Endothelial cell of umbilical vein (primary cell): ENCODE results near the gene HECW1. TPM values are rescaled to one million over a fixed set of nuclear protein-coding genes. Genes with fewer than 3 reads are reported as not detected.

Source experiments
- BruUV-seq: library from RNA; stranded (reverse); fragments of 400-500 nt; replicated peaks from 2 replicates; lab custom pipeline; 2021; lab: Mats Ljungman, UMichigan
- CTCF ChIA-PET: fragments of 300-600, 350-600 bp; sonication (Branson Sonifier 250); formaldehyde crosslinking; loops from one replicate; lab custom pipeline; 2021; ENCODE audit warnings: antibody characterized with exemption, inconsistent platforms; lab: Charles Lee
- POLR2A ChIA-PET: fragments of 300-600, 350-600 bp; sonication (Branson Sonifier 250); formaldehyde crosslinking; loops from one replicate; lab custom pipeline; 2021; ENCODE audit warnings: antibody characterized with exemption, inconsistent platforms; lab: Charles Lee
- DNase-seq: peaks from one replicate; pipeline ENCODE4 v3.0.0-alpha.2; 2011; ENCODE audit warnings: low read depth, low spot score
- FAIRE-seq: peaks from 2 replicates; lab custom pipeline; 2011; peaks lifted over from hg19 to GRCh38; lab: Jason Lieb, UNC
- H2AFZ ChIP-seq: 2 replicates; pipeline ENCODE4 v1.6.0; 2012; ENCODE audit warnings: low read depth, low read length, control low read depth, inconsistent platforms
- H3K27ac ChIP-seq: 2 replicates; pipeline ENCODE4 v1.5.1; 2011; ENCODE audit warnings: low read depth, mild to moderate bottlenecking, control low read depth, low read length, moderate library complexity; ENCODE audit not compliant: insufficient read depth
- H3K27me3 ChIP-seq, 2 experiments: 2 replicates each; pipeline versions ENCODE4 v1.6.0 to v1.6.1; 2011; ENCODE audit warnings: low read length in 2 of 2, mixed read lengths in 1 of 2; ENCODE audit not compliant: control insufficient read depth in 2 of 2, insufficient read depth in 2 of 2
- H3K36me3 ChIP-seq, 2 experiments: 2 replicates in 1 of 2; 3 replicates in 1 of 2; pipeline ENCODE4 v1.5.1; 2011; ENCODE audit warnings: low read length in 2 of 2, mild to moderate bottlenecking in 1 of 2, moderate library complexity in 1 of 2; ENCODE audit not compliant: control insufficient read depth in 2 of 2, insufficient read depth in 2 of 2; ENCODE audit errors: extremely low read depth in 1 of 2
- H3K4me1 ChIP-seq: 3 replicates; pipeline ENCODE4 v1.5.1; 2011; ENCODE audit warnings: mild to moderate bottlenecking, low read length; ENCODE audit not compliant: control insufficient read depth, insufficient read depth; ENCODE audit errors: extremely low read depth
- H3K4me2 ChIP-seq: 2 replicates; pipeline ENCODE4 v1.6.1; 2011; ENCODE audit warnings: low read length, control low read depth, mixed read lengths; ENCODE audit not compliant: insufficient read depth
- H3K4me3 ChIP-seq, 3 experiments: fragments of 200-600 bp in 1 of 3; sonication (generic), shearing (Covaris generic) in 1 of 3; replicated peaks in 1 of 3; 2 replicates each; pipeline ENCODE4 v1.5.1; 2011 to 2016; ENCODE audit warnings: control low read depth in 3 of 3, low read length in 3 of 3, mild to moderate bottlenecking in 2 of 3, inconsistent platforms in 1 of 3, low read depth in 1 of 3, moderate library complexity in 1 of 3; ENCODE audit not compliant: insufficient read depth in 1 of 3
- H3K79me2 ChIP-seq: 2 replicates; pipeline ENCODE4 v1.6.0; 2012; ENCODE audit warnings: low read length, inconsistent platforms; ENCODE audit not compliant: control insufficient read depth, insufficient read depth
- H3K9ac ChIP-seq: replicated peaks from 2 replicates; pipeline ENCODE3; 2011; ENCODE audit warnings: low read length, control low read depth; ENCODE audit not compliant: insufficient read depth; ENCODE audit errors: extremely low read depth
- H3K9me1 ChIP-seq: replicated peaks from 3 replicates; pipeline ENCODE4 v1.6.0; 2011; ENCODE audit warnings: mild to moderate bottlenecking, low read length; ENCODE audit not compliant: control insufficient read depth, insufficient read depth; ENCODE audit errors: extremely low read depth
- H3K9me3 ChIP-seq: replicated peaks from 2 replicates; pipeline ENCODE4 v1.5.1; 2012; ENCODE audit warnings: low read length, inconsistent platforms; ENCODE audit not compliant: control insufficient read depth, insufficient read depth
- H4K20me1 ChIP-seq: replicated peaks from 2 replicates; pipeline ENCODE3; 2011; ENCODE audit warnings: mild to moderate bottlenecking, low read length; ENCODE audit not compliant: control insufficient read depth, insufficient read depth; ENCODE audit errors: extremely low read depth
- CTCF ChIP-seq, 2 donors: IDR thresholded peaks; 1 replicate in 1 of 2; 2 replicates in 1 of 2; pipeline ENCODE4 v1.5.1; 2011; ENCODE audit warnings: low read length in 2 of 2, mild to moderate bottlenecking in 2 of 2, moderate library complexity in 2 of 2, control low read depth in 1 of 2, inconsistent platforms in 1 of 2, low read depth in 1 of 2; ENCODE audit not compliant: insufficient read depth in 1 of 2; ENCODE audit errors: extremely low read depth in 1 of 2
- EZH2 ChIP-seq: IDR thresholded peaks from 2 replicates; pipeline ENCODE4 v1.6.1; 2012; ENCODE audit warnings: borderline replicate concordance, low read depth, mild to moderate bottlenecking, moderate library complexity, low read length, inconsistent platforms; ENCODE audit not compliant: severe bottlenecking
- FOS ChIP-seq: IDR thresholded peaks from 2 replicates; pipeline ENCODE4 v1.6.1; 2011; ENCODE audit warnings: mild to moderate bottlenecking, low read length, moderate library complexity, borderline replicate concordance; ENCODE audit not compliant: insufficient read depth
- GATA2 ChIP-seq: IDR thresholded peaks from 2 replicates; pipeline ENCODE4 v1.7.0; 2011; ENCODE audit warnings: low read depth, mild to moderate bottlenecking, moderate library complexity, mixed read lengths, low read length; ENCODE audit not compliant: insufficient read length, insufficient read depth
- JUN ChIP-seq: IDR thresholded peaks from 2 replicates; pipeline ENCODE4 v1.6.1; 2011; ENCODE audit warnings: borderline replicate concordance, low read depth; ENCODE audit not compliant: insufficient read length, insufficient read depth
- MYC ChIP-seq: IDR thresholded peaks from one replicate; pipeline ENCODE4 v1.6.1; 2011; ENCODE audit warnings: mild to moderate bottlenecking, low read depth, low read length
- POLR2A ChIP-seq: IDR thresholded peaks from 2 replicates; pipeline ENCODE4 v1.6.1; 2012; ENCODE audit warnings: low read depth, mild to moderate bottlenecking, control low read depth, low read length
- POLR2AphosphoS5 ChIP-seq: IDR thresholded peaks from 2 replicates; pipeline ENCODE4 v1.6.1; 2012; ENCODE audit warnings: low read depth, mild to moderate bottlenecking, control low read depth, low read length, moderate library complexity; ENCODE audit not compliant: insufficient read depth
- dilution Hi-C: fragments of 300-500 bp; cut with MboI; formaldehyde crosslinking; loops from one replicate; pipeline ENCODE4 v1.15.0; 2019; ENCODE audit warnings: low sequenced_read_pairs; ENCODE audit not compliant: extremely low pct_ligation_motif_present
- intact Hi-C: fragments of 100-400 bp; cut with micrococcal nuclease; formaldehyde crosslinking; loops from one replicate; pipeline ENCODE4 v1.10.0; 2022
- polyA plus RNA-seq, 4 experiments: library from polyadenylated mRNA; depleted of rRNA in 3 of 4; stranded (reverse) in 3 of 4; unstranded in 1 of 4; fragments of >200 nt; gene quantifications; 2 replicates each; pipeline versions ENCODE4 v1.2.1 to v1.2.3, GENCODE V29; 2011 to 2012; ENCODE audit warnings: missing spikeins in 1 of 4
- total RNA-seq: library from RNA; stranded (reverse); gene quantifications from 2 replicates; pipeline ENCODE4 v1.2.3, GENCODE V29; 2021
- TF ChIP-seq, protein P1 (sequence below): IDR thresholded peaks from 2 replicates; pipeline ENCODE4 v1.6.1; 2011; ENCODE audit not compliant: insufficient read depth, insufficient read length

The HECW1 gene
- total and polyA plus RNA-seq, 2 donors (not counting 3 experiments of a cell fraction or from before 2014, with no cell fraction given): not detected

- intact Hi-C loops: no loop called here
- Histone ChIP-seq H3K9me1 (no peaks in the 10 kb centered on the region), H3K4me3 (no peak overlapping the region), H2AFZ (no peak overlapping the region), H3K9me3 (no peaks in the 10 kb centered on the region), H3K27ac (no peak overlapping the region), H3K4me1 (no peaks in the 10 kb centered on the region), H3K36me3 (no peaks in the 10 kb centered on the region), H3K79me2 (no peaks in the 10 kb centered on the region), H3K9ac (no peak overlapping the region), H3K27me3 (no peaks in the 10 kb centered on the region), H4K20me1 (no peaks in the 10 kb centered on the region), H3K4me2 (no peak overlapping the region)
- POLR2A ChIA-PET: no interaction called here
- no peak for TF ChIP-seq MYC
- no peak for TF ChIP-seq POLR2A
- no peak for TF ChIP-seq GATA2
- no peak for TF ChIP-seq JUN
- TF ChIP-seq, protein P1, sequence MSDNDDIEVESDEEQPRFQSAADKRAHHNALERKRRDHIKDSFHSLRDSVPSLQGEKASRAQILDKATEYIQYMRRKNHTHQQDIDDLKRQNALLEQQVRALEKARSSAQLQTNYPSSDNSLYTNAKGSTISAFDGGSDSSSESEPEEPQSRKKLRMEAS: no peak
- no peak for TF ChIP-seq EZH2
- no peak for TF ChIP-seq CTCF (IDR thresholded peaks at IDR 0.05; ENCODE audit: extremely low read depth in 1 of 2, insufficient read depth in 1 of 2, low read depth in 1 of 2, low read length in 2 of 2)
- TF ChIP-seq POLR2AphosphoS5: no peak
- TF ChIP-seq FOS: no peak
- dilution Hi-C loops: no loop called here
- DNase-seq: no peak
- CTCF ChIA-PET: no interaction called here
- no TSS peak for BruUV-seq
- FAIRE-seq: no peak
Observed at GRCh38 chr7:43476896-43477295, 364.4 kb downstream of the HECW1 start.
